Measurements from ENCODE around the gene CCNYL1. TPM values are rescaled to one million over a fixed set of nuclear protein-coding genes. Genes with fewer than 3 reads are reported as not detected.

Gene CCNYL1
- total RNA-seq (10 to 100 TPM in 1 of 2 experiments, 1 to 10 TPM in 1; 8.7 to 11.1 TPM), total RNA-seq (5.6 to 84.6 (median 14.2) reads per million in 172 experiments)
- polyA plus RNA-seq (2013, experiment 1 of 2): 9.0 TPM
- 10.0 TPM for polyA plus RNA-seq (2013, experiment 2 of 2)

GRCh38 chr2:207710814-207711740, at the start of gene CCNYL1:
TSS of gene CCNYL1 (plus strand) at chr2:207711640. CDS start at chr2:207711897, 257 bp downstream.
- Histone ChIP-seq H3K27me3 (ENCODE audit: control insufficient read depth in 1 of 2, insufficient read depth in 2 of 2, low read length in 2 of 2) (no peaks in the 10 kb centered on the region), H3K36me3 (ENCODE audit: insufficient read depth, low read length) (no peaks in the 10 kb centered on the region), H3K4me1 (ENCODE audit: insufficient read depth, low read length) (peaks cover 23% of the 10 kb centered on the region), H3K4me3 (ENCODE audit: low read length) (peak within 1 kb of the TSS; percentile 98), H3K9me3 (ENCODE audit: control insufficient read depth in 1 of 2, insufficient read depth in 1 of 2, low read length in 2 of 2) (no peaks in the 10 kb centered on the region), H3K27ac (ENCODE audit: low read depth in 1 of 2, low read length in 2 of 2) (peak within 1 kb of the TSS; percentile 49 to 75)
- intact Hi-C loops (cut with DNase I, micrococcal nuclease): loop anchor here (1.0 to 10.0 kb wide), 9 partner anchors 56 to 1629 kb away; partner anchors contain the start of genes FZD5 (in 1 of the 2), IDH1 (in 1 of the 2), KLF7 (in 1 of the 2) and METTL21A (in 1 of the 2)
- Mint-ChIP-seq H3K27ac (peak within 1 kb of the TSS; percentile 82), H3K36me3 (ENCODE audit: low read depth) (peaks cover 6% of the 10 kb centered on the region), H3K4me1 (ENCODE audit: low read depth) (peaks cover 23% of the 10 kb centered on the region), H3K4me3 (peak within 1 kb of the TSS; percentile 95), H3K9me3 (no peaks in the 10 kb centered on the region), H3K27me3 (no peaks in the 10 kb centered on the region)
- POLR2A ChIA-PET: interaction anchor here (0.6 to 3.6 kb wide), 22 partner anchors 9 to 946 kb away, joined by 3 to 102 read pairs (median 4); partner anchors contain the start of genes CREB1, FASTKD2, FZD5 and MDH1B
- ATAC-seq (ENCODE audit: poor library complexity): peak; percentile 97
- peak; percentile 95 to 99 (median 97) for DNase-seq
- CTCF ChIA-PET: interaction anchor here (0.7 to 4.5 kb wide), 5 partner anchors 18 to 540 kb away, joined by 3 to 29 read pairs (median 4); partner anchors contain the start of gene METTL21A
- TF ChIP-seq CTCF (IDR thresholded peaks at IDR 0.05): no peak

DNA sequence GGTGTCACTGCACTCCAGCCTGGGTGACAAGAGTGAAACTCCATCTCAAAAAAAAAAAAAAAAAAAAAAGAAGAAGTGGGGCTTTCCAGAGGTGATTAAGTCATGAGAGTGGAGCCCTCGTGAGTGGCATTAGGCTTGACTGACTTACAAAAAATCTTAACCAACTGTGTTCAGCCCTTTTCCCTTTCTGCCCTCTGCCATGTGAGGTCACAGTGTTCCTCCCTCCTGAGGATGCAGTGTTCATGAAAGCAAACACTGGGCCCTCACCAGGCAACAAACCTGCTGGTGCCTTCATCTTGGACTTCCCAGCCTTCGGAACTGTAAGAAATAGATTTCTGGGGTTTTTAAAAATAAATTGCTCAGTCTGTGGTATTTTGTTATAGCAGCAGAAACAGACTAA, 49.2 kb upstream of the CCNYL1 start:
- Mint-ChIP-seq H3K4me1 (ENCODE audit: low read depth) (no peaks in the 10 kb centered on the region), H3K4me3 (no peak overlapping the region), H3K27ac (no peak overlapping the region), H3K9me3 (no peaks in the 10 kb centered on the region), H3K36me3 (ENCODE audit: low read depth) (no peaks in the 10 kb centered on the region), H3K27me3 (no peaks in the 10 kb centered on the region)
- H3K9me3 ChIP-seq (ENCODE audit: control insufficient read depth in 1 of 2, insufficient read depth in 1 of 2, low read length in 2 of 2): no peaks in the 10 kb centered on the region
- H3K4me3 ChIP-seq (ENCODE audit: low read length): no peak overlapping the region
- CTCF ChIA-PET: no interaction called here
- no peak for TF ChIP-seq CTCF (IDR thresholded peaks at IDR 0.05)
- POLR2A ChIA-PET: no interaction called here
- H3K4me1 ChIP-seq (ENCODE audit: insufficient read depth, low read length): no peaks in the 10 kb centered on the region
- H3K27me3 ChIP-seq (ENCODE audit: control insufficient read depth in 1 of 2, insufficient read depth in 2 of 2, low read length in 2 of 2): no peaks in the 10 kb centered on the region
- intact Hi-C loops (cut with DNase I, micrococcal nuclease): no loop called here
- DNase-seq: peak in 3 of 14 experiments; percentile 8 to 69 (median 54)
- no peak overlapping the region for H3K27ac ChIP-seq (ENCODE audit: low read depth in 1 of 2, low read length in 2 of 2)
- ATAC-seq (ENCODE audit: poor library complexity): no peak
- no peaks in the 10 kb centered on the region for H3K36me3 ChIP-seq (ENCODE audit: insufficient read depth, low read length)

DNA sequence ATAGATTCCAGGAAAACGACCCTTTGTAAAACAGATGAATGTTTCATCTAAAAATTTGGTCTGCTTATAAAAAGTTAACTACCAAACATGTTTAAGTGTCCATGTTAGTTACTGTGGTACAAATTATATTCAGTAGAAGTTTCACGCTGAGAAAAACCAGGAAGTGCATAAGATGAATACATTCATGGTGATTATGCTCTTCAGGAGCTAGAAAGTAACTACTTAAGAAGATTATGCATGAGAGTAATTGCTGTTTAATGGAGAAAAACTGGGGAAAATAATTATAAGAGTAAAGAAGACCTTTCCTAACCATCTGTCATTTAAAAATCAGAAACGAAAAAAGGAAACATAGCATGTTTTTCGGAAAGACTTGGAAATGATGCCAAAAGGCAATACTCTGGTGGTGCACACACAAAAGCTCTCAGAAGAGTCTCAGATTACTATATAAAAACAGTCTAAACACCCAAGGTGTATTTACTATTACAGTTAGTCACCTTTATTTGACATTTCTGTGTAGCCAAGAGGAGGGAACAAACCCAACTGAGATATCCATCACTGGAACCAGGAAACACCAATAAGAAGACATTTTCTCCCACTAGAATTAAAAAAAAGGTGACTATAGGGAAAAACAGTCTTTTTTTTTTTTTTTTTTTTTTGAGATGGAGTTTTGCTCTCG, 47.4 kb upstream of the CCNYL1 start:
- Histone ChIP-seq H3K27me3 (ENCODE audit: control insufficient read depth in 1 of 2, insufficient read depth in 2 of 2, low read length in 2 of 2) (no peaks in the 10 kb centered on the region), H3K4me3 (ENCODE audit: low read length) (no peak overlapping the region), H3K27ac (ENCODE audit: low read depth in 1 of 2, low read length in 2 of 2) (no peak overlapping the region), H3K4me1 (ENCODE audit: insufficient read depth, low read length) (no peaks in the 10 kb centered on the region), H3K9me3 (ENCODE audit: control insufficient read depth in 1 of 2, insufficient read depth in 1 of 2, low read length in 2 of 2) (no peaks in the 10 kb centered on the region), H3K36me3 (ENCODE audit: insufficient read depth, low read length) (no peaks in the 10 kb centered on the region)
- Mint-ChIP-seq H3K36me3 (ENCODE audit: low read depth) (no peaks in the 10 kb centered on the region), H3K27ac (no peak overlapping the region), H3K4me3 (no peak overlapping the region), H3K27me3 (no peaks in the 10 kb centered on the region), H3K9me3 (no peaks in the 10 kb centered on the region), H3K4me1 (ENCODE audit: low read depth) (no peaks in the 10 kb centered on the region)
- ChIA-PET POLR2A (no interaction called here), CTCF (no interaction called here)
- ATAC-seq (ENCODE audit: poor library complexity): no peak
- intact Hi-C loops (cut with DNase I, micrococcal nuclease): no loop called here
- TF ChIP-seq CTCF (IDR thresholded peaks at IDR 0.05): no peak
- no peak for DNase-seq
